GM21576 (cell line): Measurements from ENCODE around the gene CASP12.

Experiments used
- ATAC-seq: cut with Tn5 transposase; IDR thresholded peaks from one replicate; pipeline ENCODE4 v1.9.1; 2021; ENCODE audit warnings: mild to moderate bottlenecking, moderate library complexity; ENCODE audit not compliant: unreplicated experiment

Gene CASP12

DNA sequence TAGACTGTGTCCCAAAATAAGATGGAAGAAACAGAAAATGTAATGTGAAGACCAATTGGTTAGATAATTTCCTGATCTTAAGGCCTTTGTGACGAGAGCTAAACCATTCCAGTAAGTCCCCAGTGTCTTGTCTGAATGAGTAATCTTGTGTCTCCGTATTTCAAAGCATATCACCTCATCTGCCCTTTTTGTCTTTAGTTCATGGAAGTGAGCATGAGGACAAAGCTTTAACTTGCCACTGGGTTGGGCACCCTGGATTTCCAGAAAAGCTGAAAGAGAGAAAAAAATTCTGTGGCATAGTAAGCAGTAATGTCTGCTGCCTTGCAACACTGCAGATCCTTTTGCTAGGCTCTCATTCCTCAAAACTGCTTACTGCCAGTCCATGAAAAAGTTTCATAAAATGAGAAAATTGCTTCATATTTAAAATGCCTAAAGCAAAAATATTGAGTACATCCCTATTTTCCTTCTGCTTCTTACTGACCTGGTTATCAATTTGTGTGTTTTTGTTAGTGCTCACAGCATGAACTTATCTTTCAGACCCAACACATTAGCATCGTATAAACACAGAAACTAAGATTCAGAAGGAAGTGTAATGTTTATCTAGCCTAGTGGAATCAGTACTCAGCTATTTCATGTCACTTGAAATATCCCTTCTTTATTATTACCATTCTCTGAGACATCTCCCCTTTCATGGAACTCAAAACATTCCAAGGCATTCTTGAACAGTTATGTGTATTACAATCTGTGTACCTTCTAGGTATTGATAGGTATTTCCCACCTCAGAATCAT lies 5.3 kb downstream of the CASP12 start:
- ATAC-seq: no peak

GRCh38 chr11:104891135-104891534 lies 7.1 kb downstream of the CASP12 start:
- ATAC-seq: no peak

GRCh38 chr11:104883342-104883741 lies 14.9 kb downstream of the CASP12 start:
- no peak for ATAC-seq

GRCh38 chr11:104881117-104881794 lies 17.0 kb downstream of the CASP12 start:
- peak; percentile 77 for ATAC-seq

GRCh38 chr11:104879514-104880190 lies 18.6 kb downstream of the CASP12 start:
- no peak for ATAC-seq

GRCh38 chr11:104876861-104877431 lies 21.3 kb downstream of the CASP12 start:
- ATAC-seq: peak; percentile 68

DNA sequence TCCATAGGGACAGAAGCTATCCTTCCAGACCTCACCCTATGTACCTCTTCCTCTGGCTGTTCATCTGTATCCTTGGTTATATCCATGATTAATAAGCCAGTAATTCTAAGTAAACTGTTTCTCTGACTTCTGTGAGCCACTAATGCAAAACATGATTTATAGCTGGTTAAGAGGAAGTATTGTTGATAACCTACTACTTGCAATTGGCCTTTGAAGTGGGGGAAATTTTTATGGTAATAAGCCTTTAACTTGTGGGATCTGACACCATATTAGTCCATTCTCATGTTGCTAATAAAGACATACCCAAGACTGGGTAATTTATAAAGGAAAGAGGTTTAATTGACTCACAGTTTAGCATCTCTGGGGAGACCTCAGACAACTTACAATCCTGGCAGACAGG lies 21.9 kb downstream of the CASP12 start:
- no peak for ATAC-seq

DNA sequence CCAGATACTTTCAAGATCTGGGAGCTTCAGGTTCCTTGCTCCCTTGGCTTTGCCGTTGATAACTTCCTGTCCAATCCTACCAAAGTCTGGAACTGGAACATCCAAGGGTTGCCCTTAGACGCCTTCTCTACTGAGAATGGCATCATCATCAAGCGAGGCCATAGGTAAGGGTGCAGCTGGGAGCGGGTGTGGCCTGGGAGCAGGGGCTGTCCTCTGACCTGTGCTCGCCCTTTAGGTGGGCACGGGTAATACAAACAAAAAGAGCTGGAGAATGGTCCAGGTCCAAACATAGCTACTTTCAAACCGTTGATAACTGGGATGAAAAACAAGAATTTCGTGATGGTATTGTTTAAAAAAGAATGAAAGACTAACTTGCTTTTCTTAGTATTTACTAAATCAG lies 25.0 kb downstream of the CASP12 start:
- no peak for ATAC-seq

- no peak for ATAC-seq
Observed at GRCh38 chr11:104872393-104872792, 25.9 kb downstream of the CASP12 start.

- ATAC-seq: no peak
Observed at GRCh38 chr11:104870910-104871309, 27.4 kb downstream of the CASP12 start.

GRCh38 chr11:104866815-104867214 lies 31.4 kb downstream of the CASP12 start:
- no peak for ATAC-seq

GRCh38 chr11:104858882-104859775 lies 39.1 kb downstream of the CASP12 start:
- peak; percentile 77 for ATAC-seq

- no peak for ATAC-seq
Observed at GRCh38 chr11:104856607-104857006, 41.7 kb downstream of the CASP12 start.

DNA sequence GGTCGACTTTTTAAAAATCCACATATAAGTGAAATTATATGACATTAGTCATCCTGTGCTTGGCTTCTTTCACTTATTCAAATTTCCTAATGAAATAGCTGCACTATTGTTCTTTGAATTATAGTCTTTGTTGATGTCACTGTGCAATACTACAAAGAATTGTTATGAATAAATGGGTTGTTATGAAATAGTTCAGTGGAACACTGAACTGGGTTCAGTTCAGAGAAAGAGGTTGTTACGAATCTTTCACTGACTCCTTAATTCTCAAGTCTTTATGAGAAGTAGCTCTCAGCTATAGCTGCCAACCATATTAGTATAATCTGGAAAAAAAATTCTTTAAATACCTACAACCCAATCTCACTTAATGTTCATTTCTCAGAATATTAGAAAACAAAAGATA lies 42.3 kb downstream of the CASP12 start:
- no peak for ATAC-seq

- ATAC-seq: no peak
Observed at GRCh38 chr11:104853276-104853675, 45.0 kb downstream of the CASP12 start.

DNA sequence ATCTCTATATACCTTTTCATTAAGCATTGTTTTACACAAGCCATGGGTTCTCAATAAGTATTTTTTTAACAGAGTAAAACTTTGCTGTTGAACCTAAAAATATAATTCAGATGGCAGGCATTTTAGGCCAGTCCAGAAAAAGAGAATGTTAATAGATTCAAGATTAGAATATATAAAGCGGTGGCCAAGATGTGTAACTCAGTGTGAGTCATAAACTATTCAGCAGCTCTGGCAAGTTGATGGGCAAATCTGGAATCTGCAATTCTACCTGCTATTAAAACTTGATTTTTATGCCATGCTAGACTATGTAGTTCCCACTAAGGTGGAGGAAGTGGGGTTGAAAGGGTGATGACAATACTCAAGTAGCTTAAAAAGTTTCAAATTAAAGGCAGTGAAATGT lies 45.4 kb downstream of the CASP12 start:
- ATAC-seq: no peak

- no peak for ATAC-seq
Observed at GRCh38 chr11:104846216-104846615, 52.0 kb downstream of the CASP12 start.

DNA sequence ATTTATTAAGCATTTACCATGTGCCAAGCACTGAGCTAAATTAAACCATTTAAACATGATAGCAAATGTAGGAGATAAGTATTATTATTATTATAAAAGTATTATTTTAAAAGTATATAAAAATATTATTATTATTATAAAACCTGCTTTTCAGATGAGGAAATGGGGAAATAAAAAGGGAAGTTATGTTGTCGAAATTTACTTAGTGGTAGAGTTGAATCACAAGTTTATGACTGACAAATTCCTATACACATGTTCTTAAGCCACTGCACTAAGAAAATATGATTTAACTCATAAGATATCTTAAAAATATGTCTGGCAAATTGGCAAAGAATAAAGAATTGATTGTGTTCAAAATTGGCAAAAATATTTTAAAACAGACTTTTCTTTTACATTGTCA lies 53.8 kb downstream of the CASP12 start:
- no peak for ATAC-seq

DNA sequence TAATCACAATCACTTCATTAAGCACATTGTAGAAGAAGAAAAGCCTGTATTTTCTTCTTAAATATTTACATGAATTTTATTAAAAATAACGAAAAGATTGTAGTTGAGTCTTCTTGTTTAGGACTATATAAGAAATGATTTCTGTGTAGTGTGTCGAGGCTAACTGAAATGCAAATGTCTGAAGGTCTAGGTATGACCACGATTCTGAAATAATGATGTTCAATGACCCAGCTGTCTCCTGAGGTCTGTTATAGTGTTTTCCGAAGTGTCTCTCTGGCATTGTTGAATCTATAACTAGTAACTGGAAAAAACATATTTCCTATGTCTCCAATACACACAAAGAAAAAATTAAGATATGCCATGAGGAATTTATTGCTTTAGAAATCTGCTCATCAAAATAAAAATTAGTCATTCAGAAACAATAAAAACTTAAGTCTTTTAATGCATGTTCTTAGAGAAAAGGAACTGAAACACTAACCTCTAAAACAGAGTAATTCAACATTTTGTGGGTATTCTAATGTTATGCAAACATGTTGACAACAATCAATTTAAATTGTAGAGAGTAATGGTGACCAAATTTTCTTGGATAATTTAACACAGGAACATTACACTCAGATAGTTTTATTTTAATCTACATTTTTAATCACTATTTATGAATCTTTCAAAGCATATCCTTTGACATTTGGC lies 55.0 kb downstream of the CASP12 start:
- ATAC-seq: no peak

- ATAC-seq: no peak
Observed at GRCh38 chr11:104841973-104842525, 56.2 kb downstream of the CASP12 start.
